Erythroblast (primary cell): ENCODE data around the gene TSPAN9.

ENCODE experiments used
- GATA1 ChIP-seq: IDR thresholded peaks from 2 replicates; pipeline ENCODE4 v1.6.1; 2011; ENCODE audit warnings: low read depth, mild to moderate bottlenecking, control low read depth, low read length, moderate library complexity
- POLR2A ChIP-seq: IDR thresholded peaks from 2 replicates; pipeline ENCODE4 v1.6.1; 2011; ENCODE audit warnings: mild to moderate bottlenecking, low read length

DNA sequence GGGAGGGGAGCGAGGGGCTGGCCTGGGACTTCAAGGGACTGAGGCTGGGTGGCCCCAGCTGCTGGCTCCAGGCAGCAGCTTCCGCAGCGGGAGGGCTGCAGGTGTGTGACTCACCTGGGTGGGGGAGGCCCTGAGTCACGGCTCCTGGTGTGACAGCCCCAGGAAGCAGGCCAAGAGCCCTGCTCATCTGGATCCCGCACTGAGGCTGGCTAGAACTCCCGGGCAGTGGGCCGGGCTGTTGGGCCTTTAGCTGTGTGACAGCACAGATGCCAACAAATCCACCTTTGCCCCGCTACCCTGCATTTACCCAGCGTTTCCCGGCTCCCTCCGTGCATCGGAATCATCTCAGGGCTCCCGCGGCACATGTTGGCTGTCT, 233.8 kb downstream of the TSPAN9 start:
- TF ChIP-seq POLR2A (no peak), GATA1 (no peak)
